Left kidney (tissue), 2 donors: ENCODE measurements around the gene SULF2. TPM values are rescaled to one million over a fixed set of nuclear protein-coding genes. Genes with fewer than 3 reads are reported as not detected.

Experiments
- DNase-seq: peaks from one replicate; pipeline ENCODE4 v3.0.0-alpha.2; 2013
- polyA plus RNA-seq: library from polyadenylated mRNA; unstranded; fragments of 120-200 nt; gene quantifications from one replicate; pipeline ENCODE4 v1.2.1, GENCODE V29; 2013; ENCODE audit not compliant: insufficient read length

The SULF2 gene
- polyA plus RNA-seq, 1 donor = 71.7 TPM

DNA sequence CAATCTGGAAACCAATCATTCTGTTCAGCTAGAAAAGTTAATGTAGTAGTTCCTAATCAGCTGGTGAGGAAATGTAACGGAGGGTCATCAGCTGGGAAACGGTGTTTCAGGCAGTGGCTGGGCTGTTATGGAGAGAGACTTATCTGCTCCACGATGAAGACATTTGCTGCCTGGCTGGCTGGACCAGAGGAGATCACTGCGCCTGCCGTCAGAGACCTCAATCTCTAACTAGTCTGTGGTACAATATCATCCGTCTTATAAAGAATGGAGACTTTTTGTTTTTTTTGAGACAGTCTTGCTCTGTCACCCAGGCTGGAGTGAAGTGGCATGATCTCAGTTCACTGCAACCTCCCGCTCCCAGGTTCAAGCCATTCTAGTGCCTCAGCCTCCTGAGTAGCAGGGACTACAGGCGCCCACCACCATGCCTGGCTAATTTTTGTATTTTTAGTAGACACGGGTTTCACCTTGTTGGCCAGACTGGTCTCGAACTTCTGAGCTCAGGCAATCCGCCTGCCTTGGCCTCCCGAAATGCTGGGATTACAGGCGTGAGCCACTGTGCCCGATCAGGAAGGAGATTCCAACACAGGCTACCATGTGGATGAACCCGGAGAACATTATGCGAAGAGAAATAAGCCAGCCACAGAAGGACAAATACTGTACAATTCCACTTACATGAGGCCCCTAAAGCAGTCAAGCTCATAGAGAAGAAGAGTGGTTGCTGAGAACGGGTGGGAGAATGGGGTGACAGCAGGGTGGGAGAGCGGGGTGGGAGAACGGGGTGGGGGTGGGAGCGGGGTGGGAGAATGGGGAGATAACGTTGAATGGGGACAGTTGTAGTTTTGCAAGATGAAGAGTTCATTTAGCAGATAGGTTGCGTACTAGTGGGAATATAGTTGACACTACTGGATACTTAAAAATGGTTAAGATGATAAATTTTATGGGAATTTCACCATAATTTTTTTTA, 115.1 kb downstream of the SULF2 start:
- DNase-seq = no peak

DNA sequence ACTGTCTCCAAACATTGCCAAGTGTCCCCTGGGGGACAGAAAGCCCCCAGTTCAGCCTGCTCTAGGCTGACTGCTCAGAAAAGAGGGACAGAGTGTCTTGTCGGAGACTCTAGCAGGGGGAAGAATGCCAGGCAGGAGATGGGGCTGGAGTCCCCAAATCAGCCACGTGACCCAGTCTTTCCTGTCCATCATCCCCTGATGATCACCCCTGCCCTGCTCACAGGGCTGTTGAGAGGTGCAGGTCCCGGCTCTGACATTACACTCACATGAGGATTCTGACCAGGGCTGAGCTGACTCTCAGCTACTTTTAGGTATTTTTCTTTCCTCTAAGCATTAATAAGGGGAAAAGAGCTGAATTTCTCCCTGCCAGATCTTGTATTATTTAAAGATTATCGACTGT, 115.8 kb downstream of the SULF2 start:
- no peak for DNase-seq

DNA sequence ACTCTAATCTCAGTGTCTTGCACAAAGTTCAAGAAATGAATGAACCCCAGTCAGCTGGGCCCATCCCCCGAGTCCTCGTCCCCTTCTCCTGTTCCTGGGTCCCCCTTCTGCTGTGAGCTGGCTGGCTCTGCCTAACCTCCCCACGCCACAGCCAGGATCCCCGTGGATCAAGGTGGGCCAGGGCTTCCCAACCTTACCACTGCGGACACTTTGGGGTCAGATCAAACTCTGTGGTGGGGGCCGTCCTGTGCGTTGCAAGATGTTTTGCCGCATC, 116.2 kb downstream of the SULF2 start:
- DNase-seq = no peak

DNA sequence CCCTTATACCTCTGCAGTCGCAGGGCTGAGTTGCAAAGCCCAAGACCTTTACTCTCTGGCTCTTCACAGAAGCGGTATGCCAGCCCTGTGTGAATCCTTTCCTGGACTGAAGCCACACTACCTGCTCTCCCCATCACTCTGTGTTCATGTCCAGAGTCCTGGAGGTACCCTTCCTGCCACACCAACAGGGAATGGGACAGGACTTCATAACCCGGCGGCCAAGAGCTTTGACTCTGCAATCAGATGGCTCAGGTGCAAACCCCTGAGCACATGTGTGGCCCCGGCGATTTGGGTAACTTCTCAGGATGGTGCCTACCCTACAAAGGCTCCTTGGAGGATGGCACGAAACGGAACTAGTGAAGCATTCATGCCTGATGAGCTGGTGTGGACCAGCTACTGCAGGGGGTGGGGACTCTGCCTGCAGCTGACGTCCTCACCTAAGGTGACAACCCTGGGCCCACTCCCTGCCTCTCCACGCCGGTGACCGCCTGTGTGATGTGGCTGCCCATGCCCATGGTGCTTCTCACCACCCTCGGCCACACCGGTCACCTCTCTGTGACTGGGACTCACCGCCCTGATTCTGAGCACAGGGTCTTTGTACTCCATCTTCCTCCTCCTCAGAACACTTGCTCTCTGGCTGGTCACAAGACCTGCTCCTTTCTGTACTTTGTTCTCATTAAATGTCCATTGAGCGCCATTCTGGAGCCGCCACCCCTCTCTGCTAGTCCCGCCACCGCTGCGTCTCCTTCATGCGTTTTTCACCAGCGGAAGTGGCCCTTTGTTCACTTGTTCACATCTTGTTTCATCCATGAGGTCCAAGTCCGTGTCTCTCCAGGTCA, 116.7 kb downstream of the SULF2 start:
- no peak for DNase-seq

DNA sequence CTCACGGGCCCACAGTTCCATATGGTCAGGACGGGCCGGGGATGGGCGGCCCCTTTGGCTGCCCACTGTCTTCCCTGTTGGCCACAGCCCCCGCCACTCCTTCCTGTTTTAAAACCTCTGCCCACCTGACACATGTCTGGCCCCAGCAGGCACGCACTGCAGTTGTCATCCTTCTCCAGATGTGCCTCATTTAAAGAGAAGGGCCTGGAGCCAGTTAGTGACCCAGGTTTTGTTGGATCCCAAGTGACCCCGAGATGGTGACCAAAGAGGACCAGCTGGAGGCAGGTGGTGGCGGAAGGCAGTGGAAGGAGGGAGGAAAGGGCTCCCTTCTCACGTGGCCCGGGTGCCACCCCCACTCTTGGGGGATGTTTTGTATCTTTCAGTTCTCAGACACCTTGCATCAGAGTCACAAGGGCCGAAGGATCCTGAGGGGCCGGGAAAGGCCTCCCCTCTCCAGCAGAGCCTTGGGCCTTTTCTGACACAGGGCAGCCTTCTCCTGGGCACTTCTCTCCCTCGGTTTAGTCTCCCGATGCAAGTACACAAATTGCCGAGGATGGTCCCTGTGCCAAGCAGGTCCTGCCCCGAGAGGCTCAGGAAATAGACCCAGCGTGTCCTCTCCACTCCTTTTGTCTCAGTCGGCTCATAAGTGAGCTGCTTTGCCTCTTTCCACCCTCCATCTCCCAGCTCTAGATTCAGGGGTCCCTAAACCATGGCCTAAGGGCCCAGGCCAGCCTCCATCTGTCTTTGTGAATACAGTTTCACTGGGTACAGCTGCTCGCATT, 117.6 kb downstream of the SULF2 start:
- no peak for DNase-seq

DNA sequence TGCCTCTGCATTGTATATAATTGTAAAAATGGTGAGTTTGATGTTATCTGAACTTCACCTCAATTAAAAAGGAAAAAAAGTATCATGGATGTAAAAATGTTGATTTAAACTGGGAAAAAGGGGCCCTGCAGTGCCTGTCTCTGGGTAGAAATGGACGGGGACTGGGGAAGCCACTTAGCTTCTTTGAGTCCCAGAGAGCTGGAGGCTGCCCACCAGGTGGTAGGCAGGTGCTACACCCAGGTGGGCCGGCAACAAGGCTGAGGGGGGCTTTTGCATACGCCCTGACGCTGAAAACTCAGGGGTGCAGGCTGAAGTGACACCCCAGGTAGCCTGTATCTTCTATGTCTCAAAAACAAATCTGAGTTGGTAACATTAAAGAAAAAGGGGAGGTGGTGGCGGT, 118.2 kb downstream of the SULF2 start:
- DNase-seq = no peak

DNA sequence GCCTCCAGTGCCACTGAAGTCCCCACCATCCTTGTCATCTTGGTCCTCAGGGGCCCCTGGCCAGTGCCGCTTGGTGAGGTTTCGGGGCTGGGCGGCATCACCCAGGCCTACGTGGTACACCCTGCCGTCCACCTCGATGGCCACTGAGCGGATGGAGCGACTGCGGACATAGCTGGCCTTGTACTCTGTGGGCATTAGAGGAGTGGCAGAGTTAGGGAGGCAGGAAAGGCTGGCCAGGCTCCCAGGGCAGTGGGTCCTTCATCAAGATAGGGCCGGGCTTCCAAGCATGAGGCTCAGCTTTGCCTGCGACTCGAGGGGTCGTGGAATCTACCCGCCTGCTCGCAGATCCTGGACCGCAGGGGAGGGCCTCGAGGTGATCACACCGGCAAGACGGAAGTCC, 119.0 kb downstream of the SULF2 start:
- no peak for DNase-seq

DNA sequence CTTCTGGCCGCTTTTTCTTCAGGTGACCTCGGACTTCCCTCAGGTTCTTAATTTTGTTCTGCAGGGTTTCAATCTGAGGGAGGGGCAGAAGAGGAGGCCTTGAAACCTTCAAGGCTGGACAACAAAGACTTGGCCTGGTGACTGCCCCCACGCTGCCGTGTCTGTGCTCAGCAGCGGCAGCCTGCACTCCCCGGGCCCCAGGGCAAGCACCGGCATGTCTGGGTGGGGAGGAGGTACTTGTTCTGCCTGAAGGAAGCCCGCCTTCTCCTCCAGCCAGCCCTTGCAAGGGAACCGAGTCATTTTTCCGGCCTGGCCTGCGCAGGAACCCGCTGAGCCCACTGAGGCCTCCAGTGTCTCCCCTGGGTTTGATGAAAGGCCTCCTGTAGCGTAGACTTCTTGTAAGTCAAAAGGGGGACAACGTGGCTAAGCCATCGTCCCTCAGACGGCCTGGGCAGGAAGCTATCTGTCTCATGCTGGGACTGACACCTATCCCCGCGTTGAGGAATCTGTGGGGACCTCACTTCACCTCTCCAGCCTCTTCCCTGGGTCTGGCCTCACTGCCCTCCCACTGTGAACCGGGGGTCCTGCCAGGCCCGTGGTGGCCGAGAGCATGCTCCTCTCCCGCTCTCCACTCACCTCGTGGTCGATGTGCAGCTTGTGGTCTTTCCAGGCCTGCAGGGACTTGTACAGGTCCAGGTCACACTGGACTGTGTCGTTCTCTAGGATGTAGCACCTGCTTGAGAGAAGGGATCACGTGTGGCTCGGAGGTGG, 119.9 kb downstream of the SULF2 start:
- DNase-seq = no peak

DNA sequence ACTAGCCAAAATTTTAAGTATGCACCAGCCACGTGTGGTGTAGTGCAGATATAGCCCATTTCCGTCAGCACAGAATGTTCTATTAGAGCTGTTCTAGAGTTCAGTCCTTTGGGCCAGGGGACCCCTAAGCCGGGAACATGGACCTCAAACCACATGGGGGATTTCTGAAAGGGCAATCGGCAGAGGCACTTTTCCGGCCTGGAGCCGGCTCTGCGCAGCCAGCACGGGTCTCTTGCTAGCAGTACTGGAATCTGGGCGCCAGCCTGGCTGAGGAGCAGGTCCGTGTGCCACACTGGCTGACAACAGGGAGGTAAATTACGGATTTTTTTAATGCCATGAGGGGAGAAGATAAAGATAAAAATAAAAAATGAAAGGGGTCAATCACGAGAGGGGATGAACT, 120.5 kb downstream of the SULF2 start:
- no peak for DNase-seq

DNA sequence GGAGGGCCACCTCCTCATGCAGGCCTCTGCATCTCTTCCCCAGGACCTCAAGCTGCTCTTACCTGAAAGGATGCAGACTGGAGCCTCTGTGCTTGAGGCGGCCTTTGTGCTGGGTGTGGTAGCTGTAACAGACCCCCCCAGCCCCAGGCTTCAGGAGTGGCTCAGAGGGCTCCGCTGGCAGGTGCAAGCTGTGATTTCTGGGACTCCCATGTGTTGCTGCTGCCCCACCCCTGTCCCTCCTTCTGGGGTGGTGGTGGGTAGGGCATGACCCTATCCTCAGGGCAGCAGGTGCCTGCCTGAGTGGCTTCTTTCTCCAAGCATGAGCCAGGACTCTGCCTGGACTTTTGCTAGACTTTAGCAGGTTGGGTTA, 121.2 kb downstream of the SULF2 start:
- DNase-seq = no peak

DNA sequence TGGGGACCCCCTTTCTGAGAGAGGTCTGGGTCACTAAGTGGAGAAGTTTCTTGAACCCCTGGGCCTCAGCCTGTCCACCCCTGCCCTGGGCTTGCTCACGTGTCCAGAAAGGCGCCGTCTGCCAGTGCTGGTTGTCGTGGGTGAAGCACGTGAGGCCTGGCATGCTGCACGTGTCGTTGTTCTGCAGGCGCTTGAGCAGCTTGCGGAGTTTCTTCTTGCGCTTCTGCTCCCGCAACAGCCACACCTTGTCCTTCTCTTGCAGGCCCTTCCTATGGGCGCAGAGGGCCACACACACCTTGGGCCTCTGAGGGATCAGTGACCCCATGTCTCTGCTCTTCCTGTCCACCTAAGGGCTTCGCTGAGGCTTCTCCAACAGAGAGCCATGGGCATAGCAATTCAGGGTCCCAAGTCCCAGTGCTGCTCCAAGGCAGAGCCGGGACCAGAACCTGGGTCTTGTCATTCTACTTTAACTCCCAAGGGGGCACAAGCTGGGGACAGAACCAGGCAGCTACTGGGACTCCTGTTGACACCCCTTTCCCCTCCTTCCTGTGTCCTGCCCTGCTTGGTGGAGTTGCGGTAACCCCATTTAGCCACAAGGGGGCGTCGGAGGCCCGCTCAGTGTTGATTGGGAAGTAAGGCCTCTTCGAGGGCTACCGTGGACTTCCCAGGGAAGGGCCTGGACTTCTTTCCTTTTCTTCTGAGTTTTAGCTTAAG, 121.8 kb downstream of the SULF2 start:
- DNase-seq = peak; percentile 78

DNA sequence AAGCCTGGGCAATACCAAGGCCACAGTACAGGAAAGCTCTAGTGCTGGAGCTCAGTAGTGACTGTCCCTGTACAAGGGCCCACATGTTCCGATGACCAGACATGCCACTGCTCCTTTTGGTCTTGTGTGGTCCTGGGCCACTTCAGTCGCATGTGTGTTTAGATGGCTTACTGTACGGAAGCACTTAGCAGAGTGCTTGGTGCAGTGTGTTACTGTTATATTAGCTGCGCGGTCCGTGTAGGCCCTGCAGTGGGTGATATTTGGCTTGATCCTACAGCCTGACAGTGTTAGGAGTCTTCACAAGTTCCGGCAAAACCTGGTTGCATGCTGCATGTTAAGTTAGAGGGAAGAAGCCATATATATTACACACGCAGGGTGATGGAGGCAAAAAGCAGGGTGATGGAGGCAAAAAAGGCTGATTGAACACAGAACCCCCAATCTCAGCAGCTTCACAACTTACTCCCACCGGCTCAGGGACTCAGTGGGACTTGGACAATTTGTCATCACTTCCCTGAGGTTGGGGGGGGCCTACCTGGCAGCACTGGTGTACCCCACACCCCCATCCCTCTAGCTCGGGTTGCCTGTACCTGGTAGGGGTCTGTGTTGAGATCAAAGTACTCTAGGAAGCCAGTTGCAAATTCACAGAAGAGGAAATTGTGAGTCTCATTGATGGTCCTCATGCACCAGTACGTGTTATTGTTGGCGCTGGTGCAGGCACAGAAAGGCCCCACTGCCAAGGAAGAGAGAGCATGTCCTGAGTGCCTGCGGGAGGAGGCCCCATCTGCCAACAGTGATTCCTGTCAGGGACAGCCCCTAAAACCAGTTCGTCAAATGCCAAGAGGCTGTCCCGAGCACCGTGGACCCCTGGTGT, 122.6 kb downstream of the SULF2 start:
- DNase-seq = no peak

DNA sequence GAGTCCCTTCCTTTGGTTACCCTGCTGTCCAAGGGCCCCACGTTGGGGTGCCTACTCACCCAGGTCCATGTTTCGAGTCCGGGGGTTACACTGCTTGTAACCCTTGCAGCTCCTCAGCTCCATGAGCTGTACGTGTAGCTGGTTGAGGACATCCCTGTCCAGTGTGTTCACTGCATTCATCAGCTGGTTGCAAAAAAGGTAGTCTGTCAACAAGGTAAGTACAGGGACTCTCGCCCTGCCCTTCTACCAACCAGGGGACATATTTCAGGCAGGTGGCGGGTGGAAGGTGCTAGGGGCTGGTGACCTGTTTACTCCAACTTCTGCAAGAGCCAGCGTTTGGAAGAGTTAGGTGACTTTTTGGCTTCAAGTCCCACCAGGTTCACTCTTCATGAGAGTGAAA, 123.6 kb downstream of the SULF2 start:
- no peak for DNase-seq

DNA sequence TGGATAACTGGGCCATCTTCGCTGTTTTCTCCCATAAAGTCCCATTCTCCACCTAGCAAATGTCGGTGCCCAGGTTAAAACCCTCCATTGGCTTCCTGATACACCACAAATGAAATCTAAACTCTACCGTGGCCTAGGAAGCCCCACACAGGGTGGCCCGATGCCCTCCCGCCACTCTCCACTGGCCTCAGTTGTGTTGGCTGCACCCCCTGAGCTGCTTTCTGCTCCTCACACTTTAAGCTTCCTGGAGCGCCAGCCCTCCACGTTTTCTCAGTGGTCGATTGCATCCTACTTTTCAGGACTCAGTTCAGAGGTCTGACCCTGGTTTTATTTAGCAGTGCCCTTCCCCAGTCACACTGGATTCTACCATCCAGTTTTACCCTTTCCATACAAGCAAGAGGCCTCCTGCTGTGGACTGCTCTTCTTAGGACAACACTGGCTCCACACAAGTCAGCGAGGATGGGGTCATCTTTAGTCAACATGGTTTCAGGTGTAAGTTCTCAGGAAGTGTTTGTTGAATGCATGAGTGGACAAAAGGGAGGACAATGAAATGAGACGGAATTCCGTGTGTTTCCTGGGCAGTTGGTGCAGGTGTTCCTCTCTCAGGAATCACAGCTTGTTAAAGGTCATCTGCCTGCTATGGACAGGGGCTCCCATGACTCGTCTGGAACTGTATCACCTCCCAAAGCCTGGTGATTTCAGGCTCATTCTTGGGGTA, 124.1 kb downstream of the SULF2 start:
- no peak for DNase-seq

DNA sequence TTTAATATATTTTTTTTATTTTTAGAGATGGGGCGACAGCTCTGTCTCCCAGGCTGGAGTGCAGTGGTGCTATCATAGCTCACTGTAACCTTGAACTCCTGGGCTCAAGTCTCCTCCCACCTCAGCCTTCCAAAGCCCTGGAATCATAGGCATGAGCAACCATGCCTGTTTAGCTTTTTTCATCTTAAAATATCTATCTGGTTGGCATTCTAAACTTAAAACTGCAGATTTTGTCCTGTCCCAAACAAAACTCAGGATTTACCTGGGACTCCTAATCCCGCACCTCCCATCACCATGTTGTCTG, 124.7 kb downstream of the SULF2 start:
- no peak for DNase-seq

DNA sequence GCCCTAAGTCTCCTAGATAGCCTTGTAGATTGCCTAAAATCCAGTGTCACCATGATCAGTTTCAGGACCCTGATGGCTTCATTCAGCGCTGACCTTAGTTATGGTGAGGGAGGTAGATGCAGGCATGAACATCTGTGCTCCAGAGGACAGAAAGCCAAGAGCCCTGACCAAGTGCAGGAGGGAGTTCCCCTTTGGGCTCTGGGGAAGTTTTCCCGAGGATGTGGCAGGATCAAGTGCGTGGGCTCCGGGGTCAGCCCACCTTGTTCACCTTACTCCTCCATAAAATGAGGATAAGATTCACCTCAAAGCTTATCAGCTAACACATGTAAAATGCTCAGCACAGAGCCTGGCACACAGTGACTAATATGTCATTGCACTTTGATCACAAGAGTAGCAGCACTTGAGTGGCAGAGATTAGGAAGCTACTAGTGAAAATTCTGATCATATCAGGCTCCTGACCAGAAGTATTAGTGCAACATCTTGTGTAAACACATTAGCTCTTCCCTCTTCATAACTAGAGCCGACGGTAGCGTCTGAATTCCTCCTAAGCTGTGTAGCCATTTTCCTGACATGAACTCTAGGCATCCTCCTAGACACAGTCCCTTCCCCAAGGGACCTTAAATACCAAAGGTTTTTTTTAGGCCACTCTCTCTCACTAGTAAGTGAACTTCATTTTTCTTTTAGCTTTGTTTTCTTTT, 125.2 kb downstream of the SULF2 start:
- no peak for DNase-seq

DNA sequence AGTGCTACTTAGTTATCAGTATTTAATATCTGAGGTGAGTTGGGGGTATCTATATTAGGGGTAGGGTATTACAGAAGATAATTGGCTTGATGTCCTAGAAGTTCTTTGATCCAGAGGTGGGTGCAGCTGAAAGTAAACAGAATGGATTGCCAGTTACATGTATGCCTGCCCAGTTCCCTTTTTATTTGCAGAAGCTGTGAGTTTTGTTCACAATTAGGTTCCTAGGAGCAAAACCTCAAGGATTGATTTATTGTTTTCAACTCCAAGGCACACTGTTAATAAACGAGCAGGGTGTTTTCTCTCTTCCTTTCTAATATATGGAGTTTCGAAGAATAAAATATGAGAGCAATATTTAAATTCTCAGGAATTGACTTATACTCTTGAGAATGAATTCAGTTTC, 129.0 kb downstream of the SULF2 start:
- DNase-seq = no peak

DNA sequence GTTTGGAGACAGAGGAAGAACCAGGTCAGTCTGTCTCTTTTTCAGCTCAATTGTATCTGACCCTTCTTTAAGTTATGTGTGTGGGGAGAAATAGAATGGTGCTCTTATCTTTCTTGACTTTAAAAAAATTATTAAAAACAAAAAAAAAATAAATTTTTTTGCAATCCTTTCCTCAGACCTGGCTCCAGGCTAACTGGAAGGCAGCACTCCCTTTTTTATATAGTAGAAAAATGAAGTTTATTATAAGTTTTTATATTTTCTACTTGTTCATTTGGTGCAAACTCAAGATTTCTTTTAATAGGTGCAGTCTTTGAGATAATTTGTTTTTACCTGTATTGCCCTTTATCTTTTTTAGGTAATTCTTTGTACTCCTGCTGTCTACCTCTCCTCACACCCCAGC, 129.6 kb downstream of the SULF2 start:
- no peak for DNase-seq

DNA sequence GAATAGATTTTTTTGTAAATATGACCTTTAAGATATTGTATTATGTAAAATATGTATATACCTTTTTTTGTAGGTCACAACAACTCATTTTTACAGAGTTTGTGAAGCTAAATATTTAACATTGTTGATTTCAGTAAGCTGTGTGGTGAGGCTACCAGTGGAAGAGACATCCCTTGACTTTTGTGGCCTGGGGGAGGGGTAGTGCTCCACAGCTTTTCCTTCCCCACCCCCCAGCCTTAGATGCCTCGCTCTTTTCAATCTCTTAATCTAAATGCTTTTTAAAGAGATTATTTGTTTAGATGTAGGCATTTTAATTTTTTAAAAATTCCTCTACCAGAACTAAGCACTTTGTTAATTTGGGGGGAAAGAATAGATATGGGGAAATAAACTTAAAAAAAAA, 130.9 kb downstream of the SULF2 start:
- no peak for DNase-seq
